GM12878 (cell line): ENCODE data around the gene CXCL17. TPM values are rescaled to one million over a fixed set of nuclear protein-coding genes. Genes with fewer than 3 reads are reported as not detected.

Experiments
- ATAC-seq: fragments of 200-7000 bp; cut with Tn5 transposase; 3 replicates; pipeline ENCODE4 v1.9.1; 2020; ENCODE audit warnings: mild to moderate bottlenecking, moderate library complexity
- BruUV-seq: library from RNA; stranded (reverse); fragments of 400-500 nt; replicated peaks from 2 replicates; lab custom pipeline; 2021; lab: Mats Ljungman, UMichigan
- CTCF ChIA-PET: fragments of 300-600 bp; sonication (Branson Sonifier 250); formaldehyde crosslinking; extraction: SDS; loops from one replicate; lab custom pipeline; 2021; ENCODE audit warnings: inconsistent platforms; lab: Yijun Ruan, JAX
- POLR2A ChIA-PET: fragments of 350-600 bp; formaldehyde crosslinking; extraction: SDS; loops from one replicate; lab custom pipeline; 2021; ENCODE audit warnings: inconsistent platforms; lab: Charles Lee
- RAD21 ChIA-PET: fragments of 300-600 bp; sonication (Branson Sonifier 250); formaldehyde crosslinking; loops from one replicate; lab custom pipeline; 2023; ENCODE audit warnings: antibody characterized with exemption; ENCODE audit not compliant: unreplicated experiment; lab: Charles Lee
- SMC1A ChIA-PET: fragments of 300-600 bp; sonication (Branson Sonifier 250); formaldehyde crosslinking; loops from one replicate; lab custom pipeline; 2023; ENCODE audit not compliant: unreplicated experiment, uncharacterized antibody; lab: Charles Lee
- DNase-seq: peaks from one replicate; pipeline ENCODE4 v3.0.0-alpha.2; 2011; ENCODE audit warnings: low read depth, low spot score
- FAIRE-seq: peaks from 3 replicates; lab custom pipeline; 2011; peaks lifted over from hg19 to GRCh38; lab: Jason Lieb, UNC
- H2AFZ ChIP-seq: 2 replicates; pipeline ENCODE4 v1.6.0; 2011; ENCODE audit warnings: low read depth, low read length, control low read depth; ENCODE audit not compliant: control insufficient read depth
- H3K27ac ChIP-seq: 2 replicates; pipeline ENCODE4 v1.5.1; 2011; ENCODE audit warnings: control low read depth; ENCODE audit not compliant: control insufficient read depth, insufficient read depth
- H3K27me3 ChIP-seq, 2 experiments: replicated peaks in 1 of 2; 2 replicates each; pipeline versions ENCODE4 v1.6.0 to v1.6.1; 2011; ENCODE audit warnings: low read length in 1 of 2; ENCODE audit not compliant: control insufficient read depth in 2 of 2, insufficient read depth in 2 of 2
- H3K36me3 ChIP-seq, 2 experiments: 2 replicates each; pipeline ENCODE4 v1.5.1; 2011; ENCODE audit warnings: low read length in 1 of 2; ENCODE audit not compliant: control insufficient read depth in 2 of 2, insufficient read depth in 2 of 2
- H3K4me1 ChIP-seq: 2 replicates; pipeline ENCODE4 v1.6.1; 2011; ENCODE audit warnings: mild to moderate bottlenecking, low read length, moderate library complexity, mixed read lengths; ENCODE audit not compliant: control insufficient read depth, insufficient read depth
- H3K4me2 ChIP-seq: 2 replicates; pipeline ENCODE4 v1.6.0; 2011; ENCODE audit warnings: control low read depth; ENCODE audit not compliant: control insufficient read depth, insufficient read depth
- H3K4me3 ChIP-seq: fragments of 200-600 bp; sonication (generic); 2 replicates; pipeline ENCODE4 v1.5.1; 2016
- H3K79me2 ChIP-seq: 2 replicates; pipeline ENCODE4 v1.6.0; 2011; ENCODE audit warnings: low read length; ENCODE audit not compliant: control insufficient read depth, insufficient read depth
- H3K9ac ChIP-seq: 2 replicates; pipeline ENCODE4 v1.8.0; 2011; ENCODE audit warnings: low read length, control low read depth, mixed read lengths; ENCODE audit not compliant: control insufficient read depth, insufficient read depth
- H3K9me3 ChIP-seq: replicated peaks from 3 replicates; pipeline ENCODE4 v1.5.1; 2011; ENCODE audit warnings: mild to moderate bottlenecking, low read length; ENCODE audit not compliant: control insufficient read depth, insufficient read depth
- H4K20me1 ChIP-seq: 2 replicates; pipeline ENCODE4 v1.6.0; 2011; ENCODE audit not compliant: control insufficient read depth, insufficient read depth
- BCL3 ChIP-seq: IDR thresholded peaks from 2 replicates; pipeline ENCODE4 v1.6.1; 2011; ENCODE audit warnings: borderline replicate concordance, low read depth, mild to moderate bottlenecking, moderate library complexity, low read length; ENCODE audit not compliant: insufficient read depth, poor library complexity, severe bottlenecking
- KDM1A ChIP-seq: fragments of 200-600 bp; sonication (generic); IDR thresholded peaks from 2 replicates; pipeline ENCODE4 v1.6.1; 2016; ENCODE audit warnings: borderline replicate concordance
- POLR2A ChIP-seq: IDR thresholded peaks from 2 replicates; pipeline ENCODE4 v1.6.1; 2011; ENCODE audit warnings: low read depth, mild to moderate bottlenecking, low read length
- SRF ChIP-seq, 2 experiments: IDR thresholded peaks; 2 replicates each; pipeline ENCODE4 v1.6.1; 2011; ENCODE audit warnings: low read depth in 2 of 2, low read length in 2 of 2, mild to moderate bottlenecking in 1 of 2, moderate library complexity in 1 of 2
- USF2 ChIP-seq: IDR thresholded peaks from 2 replicates; pipeline ENCODE4 v1.6.1; 2011; ENCODE audit warnings: low read depth, low read length, improper control_type of control experiment, borderline replicate concordance
- ZNF274 ChIP-seq: IDR thresholded peaks from one replicate; pipeline ENCODE4 v1.8.0; 2011; ENCODE audit not compliant: insufficient read length, insufficient read depth
- WGBS: methylation state at CpG from one replicate; pipeline ENCODE4 v1.1.6; 2016; ENCODE audit warnings: low lambda C conversion rate; ENCODE audit not compliant: insufficient replicate concordance, insufficient coverage; ENCODE audit errors: missing lambda C conversion rate; 5-methylcytosine and 5-hydroxymethylcytosine counted together
- in situ Hi-C: fragments of 300-500 bp; cut with MboI; formaldehyde crosslinking; loops from 9 replicates; pipeline ENCODE4 v1.14.3; 2018; ENCODE audit warnings: mixed read lengths
- intact Hi-C: fragments of 100-400 bp; cut with micrococcal nuclease; formaldehyde crosslinking; loops from one replicate; pipeline ENCODE4 v1.14.2; 2022; ENCODE audit not compliant: unreplicated experiment
- polyA plus RNA-seq, 11 experiments: library from polyadenylated mRNA; depleted of rRNA in 4 of 11; unstranded in 6 of 11; stranded (reverse) in 5 of 11; fragments of >200 nt; fragmentation: Nextera tagmentation in 4 of 11; fragmentation: Illumina TruSeq in 1 of 11; extraction: Ambion mirVana in 4 of 11; extraction: Trizol in 1 of 11; gene quantifications; 1 replicate in 1 of 11; 2 replicates in 10 of 11; pipeline versions ENCODE4 v1.2.1 to v1.2.3, GENCODE V29; 2011 to 2016; ENCODE audit warnings: inconsistent platforms in 2 of 11, missing spikeins in 2 of 11, low read depth in 1 of 11
- total RNA-seq, 4 experiments: library from RNA; depleted of rRNA in 3 of 4; stranded (reverse); fragments of >200 nt in 3 of 4; fragmentation: Illumina TruSeq in 1 of 4; extraction: Trizol in 1 of 4; gene quantifications; 2 replicates each; pipeline versions ENCODE4 v1.2.1 to v1.2.3, GENCODE V29; 2013 to 2021

The CXCL17 gene
- total and polyA plus RNA-seq, 10 of the 15 experiments (the other 5 are each of a cell fraction or from before 2014, with no cell fraction given) = 0.13 to 0.24 (median 0.15) TPM; not detected in 7

- ATAC-seq (no peak), FAIRE-seq (no peak), DNase-seq (no peak)
- peaks cover 5% of the 10 kb centered on the region in 2 experiments; a peak in 3 of 4 replicates for H3K36me3 ChIP-seq
- H3K27ac ChIP-seq = no peak overlapping the region
- POLR2A ChIA-PET = no interaction called here
- in situ Hi-C loops (no loop called here), intact Hi-C loops (no loop called here)
- H3K9me3 ChIP-seq = no peaks in the 10 kb centered on the region
- TF ChIP-seq KDM1A = no peak
- 0 out of 2 replicates have a peak, but pooled peaks have one; percentile 6 for TF ChIP-seq POLR2A
- no peaks in the 10 kb centered on the region for H4K20me1 ChIP-seq
- WGBS = 86% methylated on average over 11 of the region's 11 CpGs
- CTCF ChIA-PET = interaction anchor here (1.6 kb wide), 1 partner anchor 14 kb away, joined by 4 read pairs; no protein-coding TSS in a partner anchor
- H3K27me3 ChIP-seq = no peaks in the 10 kb centered on the region
- RAD21 ChIA-PET = interaction anchor here (0.5 kb wide), 1 partner anchor 150 kb away, joined by 3 read pairs; no protein-coding TSS in a partner anchor
- SMC1A ChIA-PET = no interaction called here
- no peak overlapping the region for H2AFZ ChIP-seq
- no TSS peak for BruUV-seq
- no peak overlapping the region for H3K4me2 ChIP-seq
- H3K9ac ChIP-seq = no peak overlapping the region
- no peaks in the 10 kb centered on the region; the same call in 1 of the 2 replicates for H3K4me1 ChIP-seq
- no peaks in the 10 kb centered on the region for H3K79me2 ChIP-seq
- no peak overlapping the region for H3K4me3 ChIP-seq
Observed at GRCh38 chr19:42406111-42406510, 36.6 kb downstream of the CXCL17 start.

- H2AFZ ChIP-seq = no peak overlapping the region
- no peak overlapping the region for H3K27ac ChIP-seq
- 95% methylated on average over 10 of the region's 10 CpGs for WGBS
- ChIA-PET POLR2A (interaction anchor here (0.7 kb wide), 1 partner anchor 15 kb away, joined by 3 read pairs; no protein-coding TSS in a partner anchor), CTCF (interaction anchor here (1.0 to 4.9 kb wide), 3 partner anchors 10 to 35 kb away, joined by 3 to 22 read pairs (median 5); no protein-coding TSS in a partner anchor), SMC1A (interaction anchor here (0.7 kb wide), 1 partner anchor 733 kb away, joined by 3 read pairs; no protein-coding TSS in a partner anchor)
- no peaks in the 10 kb centered on the region for H3K27me3 ChIP-seq
- no peak overlapping the region for H3K4me3 ChIP-seq
- no peaks in the 10 kb centered on the region; the same call in 1 of the 2 replicates for H3K4me1 ChIP-seq
- FAIRE-seq (no peak), ATAC-seq (no peak)
- intact Hi-C loops = no loop called here
- in situ Hi-C loops = no loop called here
- H3K4me2 ChIP-seq = no peak overlapping the region
- no peaks in the 10 kb centered on the region for H3K9me3 ChIP-seq
- peaks cover 5% of the 10 kb centered on the region in 2 experiments; a peak in 3 of 4 replicates for H3K36me3 ChIP-seq
- no TSS peak for BruUV-seq
- H3K79me2 ChIP-seq = no peaks in the 10 kb centered on the region
- TF ChIP-seq BCL3 (no peak), SRF (IDR thresholded peaks at IDR 0.05; ENCODE audit: low read depth in 2 of 2, low read length in 2 of 2) (no peak), USF2 (no peak), ZNF274 (no peak)
- TF ChIP-seq, all 136 proteins: peak for 0
- RAD21 ChIA-PET = no interaction called here
- H3K9ac ChIP-seq = no peak overlapping the region
- H4K20me1 ChIP-seq = no peaks in the 10 kb centered on the region
- no peak for DNase-seq
Observed at GRCh38 chr19:42403586-42403985, 39.2 kb downstream of the CXCL17 start.
